HEK293 (cell line): ENCODE measurements around the gene TBX22.
"Not testable (repeated sequence)": the region's sequence is repeated elsewhere in the genome, so short reads cannot be mapped to it uniquely, and the experiment has no call there.

ENCODE experiments used
- CTCF ChIA-PET: fragments of 350-600 bp; formaldehyde crosslinking; extraction: SDS; loops from one replicate; lab custom pipeline; 2021; ENCODE audit warnings: antibody characterized with exemption; lab: Yijun Ruan, JAX
- POLR2A ChIA-PET: fragments of 300-600 bp; formaldehyde crosslinking; extraction: SDS; loops from one replicate; lab custom pipeline; 2020; ENCODE audit warnings: antibody characterized with exemption, inconsistent platforms; lab: Yijun Ruan, JAX
- H3K27ac ChIP-seq: fragments of 200-500 bp; sonication (Bioruptor generic); 2 replicates; pipeline ENCODE4 v1.5.1; 2014; ENCODE audit warnings: low read depth, low read length, control low read depth, inconsistent platforms; ENCODE audit errors: extremely low read depth
- H3K36me3 ChIP-seq, 2 experiments: fragments of 200-500 bp in 1 of 2; sonication (Bioruptor generic) in 1 of 2; 1 replicate in 1 of 2; 2 replicates in 1 of 2; pipeline ENCODE4 v1.5.1; 2014 to 2017; ENCODE audit warnings: inconsistent platforms in 2 of 2, low read length in 2 of 2; ENCODE audit not compliant: control insufficient read depth in 2 of 2, insufficient read depth in 1 of 2
- H3K4me1 ChIP-seq: fragments of 200-500 bp; sonication (Bioruptor generic); 2 replicates; pipeline ENCODE4 v1.5.1; 2014; ENCODE audit warnings: mild to moderate bottlenecking, low read length, inconsistent platforms; ENCODE audit not compliant: control insufficient read depth, insufficient read depth
- H3K4me3 ChIP-seq: 2 replicates; pipeline ENCODE4 v1.5.1; 2011; ENCODE audit warnings: low read depth, mild to moderate bottlenecking, control low read depth, low read length, moderate library complexity
- H3K9me3 ChIP-seq: fragments of 200-500 bp; sonication (Bioruptor generic); 2 replicates; pipeline ENCODE4 v1.5.1; 2014; ENCODE audit warnings: low read depth, low read length, inconsistent platforms; ENCODE audit not compliant: control insufficient read depth, insufficient read depth
- FEZF1 ChIP-seq: fragments of 450-650 bp; formaldehyde crosslinking; IDR thresholded peaks from 2 replicates; pipeline ENCODE4 v1.5.1; 2016; ENCODE audit warnings: missing biosample characterization, missing genetic modification characterization
- OVOL3 ChIP-seq: fragments of 450-650 bp; formaldehyde crosslinking; IDR thresholded peaks from 2 replicates; pipeline ENCODE4 v1.5.1; 2016; ENCODE audit warnings: missing biosample characterization, missing genetic modification characterization
- ZNF146 ChIP-seq: fragments of 450-650 bp; formaldehyde crosslinking; IDR thresholded peaks from 2 replicates; pipeline ENCODE4 v1.5.1; 2016; ENCODE audit warnings: missing biosample characterization, missing genetic modification characterization
- ZNF544 ChIP-seq: fragments of 450-650 bp; formaldehyde crosslinking; IDR thresholded peaks from 2 replicates; pipeline ENCODE4 v1.5.0; 2017; ENCODE audit warnings: missing biosample characterization, missing genetic modification characterization
- ZNF600 ChIP-seq: fragments of 450-650 bp; formaldehyde crosslinking; IDR thresholded peaks from 2 replicates; pipeline ENCODE4 v1.5.1; 2016; ENCODE audit warnings: missing biosample characterization, missing genetic modification characterization
- ZNF624 ChIP-seq: fragments of 450-650 bp; formaldehyde crosslinking; IDR thresholded peaks from 2 replicates; pipeline ENCODE4 v1.5.1; 2017; ENCODE audit warnings: missing biosample characterization, missing genetic modification characterization
- ZNF670 ChIP-seq: fragments of 450-650 bp; formaldehyde crosslinking; IDR thresholded peaks from 2 replicates; pipeline ENCODE4 v1.5.1; 2016; ENCODE audit warnings: missing biosample characterization, missing genetic modification characterization, low read depth
- TF ChIP-seq, protein P1 (sequence below): fragments of 450-650 bp; formaldehyde crosslinking; IDR thresholded peaks from 2 replicates; pipeline ENCODE4 v1.5.1; 2016; ENCODE audit warnings: missing biosample characterization, missing genetic modification characterization
- TF ChIP-seq, protein P2 (sequence below): fragments of 450-650 bp; formaldehyde crosslinking; IDR thresholded peaks from 2 replicates; pipeline ENCODE4 v1.5.1; 2016; ENCODE audit warnings: missing biosample characterization, missing genetic modification characterization

Gene TBX22

DNA sequence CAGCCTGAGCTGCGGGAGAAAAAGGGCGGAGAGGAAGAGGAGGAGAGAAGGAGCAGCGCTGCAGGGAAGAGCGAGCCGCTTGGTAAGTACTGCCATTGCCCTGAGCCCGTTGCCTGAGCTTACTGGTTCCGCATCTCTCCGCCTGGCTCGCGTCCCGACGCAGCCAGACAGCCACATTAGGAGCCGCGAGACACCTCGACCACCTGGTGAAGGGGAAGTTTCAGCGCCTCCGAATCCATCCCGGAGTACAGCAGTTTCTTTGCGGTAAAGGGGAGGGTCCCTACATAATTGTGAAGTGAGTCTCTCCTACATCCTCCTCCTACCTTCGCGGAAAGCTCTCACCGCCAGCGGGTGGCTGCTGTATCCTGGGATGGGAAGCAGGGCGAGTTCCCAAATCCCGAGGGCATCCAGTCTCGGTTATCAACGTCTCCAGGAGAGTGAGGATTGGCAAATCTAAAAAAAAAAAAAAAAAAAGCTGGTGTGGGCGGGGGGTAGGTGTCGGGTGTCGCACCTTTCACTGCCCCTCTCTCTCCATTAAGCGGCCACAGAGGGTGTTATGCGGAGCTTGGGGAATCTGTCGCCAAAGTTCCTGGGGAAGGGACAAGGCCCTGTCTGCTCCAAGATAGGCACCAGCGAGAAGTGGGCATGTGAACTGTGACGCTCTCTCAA, 7.9 kb downstream of the TBX22 start:
- ChIA-PET CTCF (no interaction called here), POLR2A (no interaction called here)
- Histone ChIP-seq H3K4me3 (no peak overlapping the region), H3K27ac (no peak overlapping the region), H3K9me3 (no peaks in the 10 kb centered on the region), H3K36me3 (no peaks in the 10 kb centered on the region), H3K4me1 (no peaks in the 10 kb centered on the region)
- TF ChIP-seq ZNF670 (tag by site-specific recombination), result no peak
- no peak for TF ChIP-seq OVOL3 (tag by site-specific recombination)
- TF ChIP-seq ZNF624 (tag by site-specific recombination), result no peak
- TF ChIP-seq FEZF1 (tag by site-specific recombination), result no peak

DNA sequence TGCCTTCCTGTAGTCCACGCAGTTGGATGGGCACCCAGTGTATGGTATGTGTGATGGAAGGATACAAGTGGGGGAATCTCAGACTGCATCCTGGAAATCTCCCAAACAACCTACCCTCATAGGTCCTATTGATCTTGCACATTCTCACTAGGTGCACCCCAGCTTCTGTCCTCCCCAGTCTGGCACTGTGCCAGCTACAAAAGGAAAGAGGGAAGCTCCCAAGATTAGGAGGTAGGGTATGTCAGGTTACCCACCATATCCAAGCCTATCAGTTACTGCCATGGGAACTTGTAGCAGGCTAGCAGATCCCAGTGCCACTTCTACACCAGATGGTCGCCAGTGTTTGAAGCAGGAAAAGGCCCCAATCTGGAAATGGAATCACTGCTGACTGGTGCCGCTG, 11.6 kb downstream of the TBX22 start:
- ChIA-PET POLR2A (no interaction called here), CTCF (no interaction called here)
- H3K4me1 ChIP-seq, result no peaks in the 10 kb centered on the region
- no peaks in the 10 kb centered on the region for H3K36me3 ChIP-seq
- no peak overlapping the region for H3K4me3 ChIP-seq
- no peak overlapping the region for H3K27ac ChIP-seq
- H3K9me3 ChIP-seq, result no peaks in the 10 kb centered on the region; the same call in 1 of the 2 replicates
- no peak for TF ChIP-seq ZNF544 (tag by site-specific recombination)
- TF ChIP-seq, protein P1, sequence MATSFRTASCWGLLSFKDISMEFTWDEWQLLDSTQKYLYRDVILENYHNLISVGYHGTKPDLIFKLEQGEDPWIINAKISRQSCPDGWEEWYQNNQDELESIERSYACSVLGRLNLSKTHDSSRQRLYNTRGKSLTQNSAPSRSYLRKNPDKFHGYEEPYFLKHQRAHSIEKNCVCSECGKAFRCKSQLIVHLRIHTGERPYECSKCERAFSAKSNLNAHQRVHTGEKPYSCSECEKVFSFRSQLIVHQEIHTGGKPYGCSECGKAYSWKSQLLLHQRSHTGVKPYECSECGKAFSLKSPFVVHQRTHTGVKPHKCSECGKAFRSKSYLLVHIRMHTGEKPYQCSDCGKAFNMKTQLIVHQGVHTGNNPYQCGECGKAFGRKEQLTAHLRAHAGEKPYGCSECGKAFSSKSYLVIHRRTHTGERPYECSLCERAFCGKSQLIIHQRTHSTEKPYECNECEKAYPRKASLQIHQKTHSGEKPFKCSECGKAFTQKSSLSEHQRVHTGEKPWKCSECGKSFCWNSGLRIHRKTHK (tag by site-specific recombination), result no peak
- no peak for TF ChIP-seq ZNF600 (tag by site-specific recombination)

DNA sequence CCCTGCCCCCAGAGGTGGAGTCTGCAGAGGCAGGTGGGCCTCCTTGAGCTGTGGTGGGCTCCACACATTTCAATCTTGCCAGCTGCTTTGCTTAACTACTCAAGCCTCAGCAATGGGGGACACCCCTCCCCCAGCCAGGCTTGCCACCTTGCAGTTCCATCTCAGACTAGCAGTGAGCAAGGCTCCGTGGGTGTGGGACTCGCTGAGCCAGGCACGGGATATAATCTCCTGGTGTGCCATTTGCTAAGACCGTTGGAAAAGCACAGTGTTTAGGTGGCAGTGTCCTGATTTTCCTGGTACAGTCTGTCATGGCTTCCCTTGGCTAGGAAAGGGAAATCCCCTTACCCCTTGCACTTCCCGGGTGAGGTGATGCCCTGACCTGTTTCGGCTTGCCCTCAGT, 51.6 kb downstream of the TBX22 start:
- not testable (repeated sequence) for H3K4me1 ChIP-seq
- H3K9me3 ChIP-seq, result peaks cover 20% of the 10 kb centered on the region

DNA sequence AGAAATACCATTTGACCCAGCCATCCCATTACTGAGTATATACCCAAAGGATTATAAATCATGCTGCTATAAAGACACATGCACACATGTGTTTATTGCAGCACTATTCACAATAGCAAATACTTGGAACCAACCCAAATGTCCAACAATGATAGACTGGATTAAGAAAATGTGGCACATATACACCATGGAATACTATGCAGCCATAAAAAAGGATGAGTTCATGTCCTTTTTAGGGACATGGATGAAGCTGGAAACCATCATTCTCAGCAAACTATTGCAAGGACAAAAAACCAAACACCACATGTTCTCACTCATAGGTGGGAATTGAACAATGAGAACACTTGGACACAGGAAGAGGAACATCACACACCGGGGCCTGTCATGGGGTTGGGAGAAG, 61.1 kb downstream of the TBX22 start:
- H3K4me3 ChIP-seq, result not testable (repeated sequence)

More for the DNA sequence above, 51.6 kb downstream of the TBX22 start:
- H3K4me3 ChIP-seq, POLR2A ChIA-PET, H3K27ac ChIP-seq, H3K36me3 ChIP-seq, CTCF ChIA-PET: not testable (repeated sequence)

More for the DNA sequence above, 61.1 kb downstream of the TBX22 start:
- CTCF ChIA-PET, result not testable (repeated sequence)
- TF ChIP-seq, protein P2, sequence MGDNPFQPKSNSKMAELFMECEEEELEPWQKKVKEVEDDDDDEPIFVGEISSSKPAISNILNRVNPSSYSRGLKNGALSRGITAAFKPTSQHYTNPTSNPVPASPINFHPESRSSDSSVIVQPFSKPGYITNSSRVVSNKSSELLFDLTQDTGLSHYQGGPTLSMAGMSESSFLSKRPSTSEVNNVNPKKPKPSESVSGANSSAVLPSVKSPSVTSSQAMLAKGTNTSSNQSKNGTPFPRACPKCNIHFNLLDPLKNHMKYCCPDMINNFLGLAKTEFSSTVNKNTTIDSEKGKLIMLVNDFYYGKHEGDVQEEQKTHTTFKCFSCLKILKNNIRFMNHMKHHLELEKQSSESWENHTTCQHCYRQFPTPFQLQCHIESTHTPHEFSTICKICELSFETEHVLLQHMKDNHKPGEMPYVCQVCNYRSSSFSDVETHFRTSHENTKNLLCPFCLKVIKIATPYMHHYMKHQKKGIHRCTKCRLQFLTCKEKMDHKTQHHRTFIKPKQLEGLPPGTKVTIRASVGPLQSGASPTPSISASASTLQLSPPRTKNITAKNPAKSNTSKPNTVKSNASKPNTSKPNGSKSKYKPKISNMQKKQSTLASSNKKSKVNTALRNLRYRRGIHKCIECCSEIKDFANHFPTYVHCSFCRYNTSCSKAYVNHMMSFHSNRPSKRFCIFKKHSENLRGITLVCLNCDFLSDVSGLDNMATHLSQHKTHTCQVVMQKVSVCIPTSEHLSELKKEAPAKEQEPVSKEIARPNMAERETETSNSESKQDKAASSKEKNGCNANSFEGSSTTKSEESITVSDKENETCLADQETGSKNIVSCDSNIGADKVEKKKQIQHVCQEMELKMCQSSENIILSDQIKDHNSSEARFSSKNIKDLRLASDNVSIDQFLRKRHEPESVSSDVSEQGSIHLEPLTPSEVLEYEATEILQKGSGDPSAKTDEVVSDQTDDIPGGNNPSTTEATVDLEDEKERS (tag by site-specific recombination), result 0 out of 2 replicates have a peak, but pooled peaks have one; percentile 52
- TF ChIP-seq ZNF146, result peak; percentile 86
- TF ChIP-seq, all 188 proteins: peak for 2; not testable (repeated sequence) for 186
- H3K9me3 ChIP-seq, H3K27ac ChIP-seq, H3K36me3 ChIP-seq, POLR2A ChIA-PET, H3K4me1 ChIP-seq: not testable (repeated sequence)
